Measurements from ENCODE around the gene PDIA6.
"Not testable (repeated sequence)": the region's sequence is repeated elsewhere in the genome, so short reads cannot be mapped to it uniquely, and the experiment has no call there.

Gene PDIA6

GRCh38 chr2:10786240-10786982, 26.2 kb downstream of the PDIA6 start:
- Histone ChIP-seq H3K36me3 (ENCODE audit: insufficient read depth, low read length) (peaks cover 68% of the 10 kb centered on the region), H3K9ac (ENCODE audit: low read depth, low read length) (no peak overlapping the region), H3K9me3 (ENCODE audit: control insufficient read depth, insufficient read depth, low read length) (no peaks in the 10 kb centered on the region), H3K4me1 (ENCODE audit: insufficient read depth, low read length) (no peaks in the 10 kb centered on the region)

- no peak overlapping the region for H3K9ac ChIP-seq (ENCODE audit: low read depth, low read length)
- peaks cover 59% of the 10 kb centered on the region for H3K36me3 ChIP-seq (ENCODE audit: insufficient read depth, low read length)
- H3K4me1 ChIP-seq (ENCODE audit: insufficient read depth, low read length): no peaks in the 10 kb centered on the region
- H3K9me3 ChIP-seq (ENCODE audit: control insufficient read depth, insufficient read depth, low read length): no peaks in the 10 kb centered on the region
These were observed 27.3 kb downstream of the PDIA6 start for GRCh38 chr2:10785260-10785659.

GRCh38 chr2:10784719-10785118, 27.9 kb downstream of the PDIA6 start:
- H3K9me3 ChIP-seq (ENCODE audit: control insufficient read depth, insufficient read depth, low read length): no peaks in the 10 kb centered on the region
- no peaks in the 10 kb centered on the region for H3K4me1 ChIP-seq (ENCODE audit: insufficient read depth, low read length)
- H3K9ac ChIP-seq (ENCODE audit: low read depth, low read length): no peak overlapping the region
- H3K36me3 ChIP-seq (ENCODE audit: insufficient read depth, low read length): peaks cover 56% of the 10 kb centered on the region

- Histone ChIP-seq H3K9ac (ENCODE audit: low read depth, low read length) (no peak overlapping the region), H3K4me1 (ENCODE audit: insufficient read depth, low read length) (no peaks in the 10 kb centered on the region), H3K9me3 (ENCODE audit: control insufficient read depth, insufficient read depth, low read length) (no peaks in the 10 kb centered on the region), H3K36me3 (ENCODE audit: insufficient read depth, low read length) (peaks cover 51% of the 10 kb centered on the region)
These were observed 29.2 kb downstream of the PDIA6 start for GRCh38 chr2:10783421-10783820.

- peaks cover 43% of the 10 kb centered on the region for H3K36me3 ChIP-seq (ENCODE audit: insufficient read depth, low read length)
- no peak overlapping the region for H3K9ac ChIP-seq (ENCODE audit: low read depth, low read length)
- no peaks in the 10 kb centered on the region for H3K4me1 ChIP-seq (ENCODE audit: insufficient read depth, low read length)
- H3K9me3 ChIP-seq (ENCODE audit: control insufficient read depth, insufficient read depth, low read length): no peaks in the 10 kb centered on the region
These were observed 30.8 kb downstream of the PDIA6 start for GRCh38 chr2:10781746-10782145.

GRCh38 chr2:10780821-10781220, 31.8 kb downstream of the PDIA6 start:
- not testable (repeated sequence) for H3K9ac ChIP-seq (ENCODE audit: low read depth, low read length); H3K4me1 ChIP-seq (ENCODE audit: insufficient read depth, low read length); H3K9me3 ChIP-seq (ENCODE audit: control insufficient read depth, insufficient read depth, low read length)
- H3K36me3 ChIP-seq (ENCODE audit: insufficient read depth, low read length): peaks cover 39% of the 10 kb centered on the region

- Histone ChIP-seq H3K4me1 (ENCODE audit: insufficient read depth, low read length) (no peaks in the 10 kb centered on the region), H3K9me3 (ENCODE audit: control insufficient read depth, insufficient read depth, low read length) (no peaks in the 10 kb centered on the region), H3K36me3 (ENCODE audit: insufficient read depth, low read length) (peaks cover 39% of the 10 kb centered on the region), H3K9ac (ENCODE audit: low read depth, low read length) (no peak overlapping the region)
These were observed 32.1 kb downstream of the PDIA6 start for GRCh38 chr2:10780491-10780820.

- H3K36me3 ChIP-seq (ENCODE audit: insufficient read depth, low read length): peaks cover 34% of the 10 kb centered on the region
These were observed 32.7 kb downstream of the PDIA6 start for GRCh38 chr2:10779776-10780490.

GRCh38 chr2:10778724-10779115, 33.9 kb downstream of the PDIA6 start:
- Histone ChIP-seq H3K4me1 (ENCODE audit: insufficient read depth, low read length) (no peaks in the 10 kb centered on the region; the same call in 1 of the 2 replicates), H3K9ac (ENCODE audit: low read depth, low read length) (no peak overlapping the region), H3K9me3 (ENCODE audit: control insufficient read depth, insufficient read depth, low read length) (no peaks in the 10 kb centered on the region), H3K36me3 (ENCODE audit: insufficient read depth, low read length) (peaks cover 23% of the 10 kb centered on the region)

More at GRCh38 chr2:10779776-10780490, 32.7 kb downstream of the PDIA6 start:
- Histone ChIP-seq H3K4me1 (ENCODE audit: insufficient read depth, low read length) (no peaks in the 10 kb centered on the region; the same call in 1 of the 2 replicates), H3K9me3 (ENCODE audit: control insufficient read depth, insufficient read depth, low read length) (no peaks in the 10 kb centered on the region), H3K9ac (ENCODE audit: low read depth, low read length) (no peak overlapping the region)

- H3K9ac ChIP-seq (ENCODE audit: low read depth, low read length): no peak overlapping the region
- H3K36me3 ChIP-seq (ENCODE audit: insufficient read depth, low read length): peaks cover 18% of the 10 kb centered on the region
- no peaks in the 10 kb centered on the region; the same call in 1 of the 2 replicates for H3K4me1 ChIP-seq (ENCODE audit: insufficient read depth, low read length)
- no peaks in the 10 kb centered on the region for H3K9me3 ChIP-seq (ENCODE audit: control insufficient read depth, insufficient read depth, low read length)
These were observed 34.5 kb downstream of the PDIA6 start for GRCh38 chr2:10777842-10778723.

GRCh38 chr2:10777111-10777841, 35.3 kb downstream of the PDIA6 start:
- no peaks in the 10 kb centered on the region; the same call in 1 of the 2 replicates for H3K4me1 ChIP-seq (ENCODE audit: insufficient read depth, low read length)
- H3K36me3 ChIP-seq (ENCODE audit: insufficient read depth, low read length): peaks cover 12% of the 10 kb centered on the region
- no peak overlapping the region for H3K9ac ChIP-seq (ENCODE audit: low read depth, low read length)
- no peaks in the 10 kb centered on the region for H3K9me3 ChIP-seq (ENCODE audit: control insufficient read depth, insufficient read depth, low read length)

GRCh38 chr2:10776231-10776977, 36.2 kb downstream of the PDIA6 start:
- Histone ChIP-seq H3K4me1 (ENCODE audit: insufficient read depth, low read length) (no peaks in the 10 kb centered on the region; the same call in 1 of the 2 replicates), H3K9me3 (ENCODE audit: control insufficient read depth, insufficient read depth, low read length) (no peaks in the 10 kb centered on the region), H3K36me3 (ENCODE audit: insufficient read depth, low read length) (peaks cover 4% of the 10 kb centered on the region), H3K9ac (ENCODE audit: low read depth, low read length) (no peak overlapping the region)

- no peak overlapping the region for H3K9ac ChIP-seq (ENCODE audit: low read depth, low read length)
- H3K36me3 ChIP-seq (ENCODE audit: insufficient read depth, low read length): peaks cover 4% of the 10 kb centered on the region; the same call in 1 of the 2 replicates
- no peaks in the 10 kb centered on the region; the same call in 1 of the 2 replicates for H3K4me1 ChIP-seq (ENCODE audit: insufficient read depth, low read length)
- no peaks in the 10 kb centered on the region for H3K9me3 ChIP-seq (ENCODE audit: control insufficient read depth, insufficient read depth, low read length)
These were observed 36.8 kb downstream of the PDIA6 start for GRCh38 chr2:10775831-10776230.
